HEK293T (cell line): ENCODE results near the gene FNTB.

ENCODE experiments used
- CTCF ChIA-PET: fragments of 350-600 bp; formaldehyde crosslinking; extraction: SDS; loops from one replicate; lab custom pipeline; 2021; ENCODE audit warnings: antibody characterized with exemption, inconsistent platforms; lab: Yijun Ruan, JAX
- POLR2A ChIA-PET: fragments of 350-600 bp; formaldehyde crosslinking; extraction: SDS; loops from one replicate; lab custom pipeline; 2020; ENCODE audit warnings: antibody characterized with exemption, inconsistent platforms; lab: Yijun Ruan, JAX
- DNase-seq: peaks from one replicate; pipeline ENCODE4 v3.0.0; 2012; ENCODE audit warnings: mixed read lengths; ENCODE audit errors: extremely low spot score
- ARNT ChIP-seq: fragments of 450-650 bp; IDR thresholded peaks from 2 replicates; pipeline ENCODE4 v1.6.1; 2017; ENCODE audit warnings: mild to moderate bottlenecking
- BHLHE40 ChIP-seq: fragments of 450-650 bp; IDR thresholded peaks from 2 replicates; pipeline ENCODE4 v1.6.1; 2016; ENCODE audit warnings: mild to moderate bottlenecking, moderate library complexity, borderline replicate concordance
- CTBP1 ChIP-seq: fragments of 450-650 bp; IDR thresholded peaks from 2 replicates; pipeline ENCODE4 v1.6.1; 2016; ENCODE audit warnings: borderline replicate concordance
- ELF4 ChIP-seq: fragments of 450-650 bp; IDR thresholded peaks from 2 replicates; pipeline ENCODE4 v1.6.1; 2017; ENCODE audit warnings: antibody characterized with exemption
- FOXA1 ChIP-seq: fragments of 450-650 bp; IDR thresholded peaks from 2 replicates; pipeline ENCODE4 v1.6.1; 2016; ENCODE audit warnings: mild to moderate bottlenecking
- FOXK2 ChIP-seq: fragments of 450-650 bp; IDR thresholded peaks from 2 replicates; pipeline ENCODE4 v1.6.1; 2016; ENCODE audit warnings: mild to moderate bottlenecking
- FOXM1 ChIP-seq: fragments of 450-650 bp; IDR thresholded peaks from 2 replicates; pipeline ENCODE4 v1.6.1; 2017; ENCODE audit warnings: mild to moderate bottlenecking, borderline replicate concordance
- HDGF ChIP-seq: fragments of 450-650 bp; IDR thresholded peaks from 2 replicates; pipeline ENCODE4 v1.6.1; 2017; ENCODE audit warnings: antibody characterized with exemption, borderline replicate concordance
- L3MBTL2 ChIP-seq: fragments of 450-650 bp; conservative IDR thresholded peaks from 2 replicates; pipeline ENCODE4 v1.6.1; 2016; ENCODE audit warnings: mild to moderate bottlenecking
- LEF1 ChIP-seq: fragments of 450-650 bp; IDR thresholded peaks from 2 replicates; pipeline ENCODE4 v1.6.1; 2017; ENCODE audit warnings: mild to moderate bottlenecking, borderline replicate concordance
- NFRKB ChIP-seq: fragments of 450-650 bp; IDR thresholded peaks from 2 replicates; pipeline ENCODE4 v1.6.1; 2016; ENCODE audit warnings: mild to moderate bottlenecking, moderate library complexity
- PKNOX1 ChIP-seq: fragments of 450-650 bp; IDR thresholded peaks from 2 replicates; pipeline ENCODE4 v1.6.1; 2016
- SP1 ChIP-seq: fragments of 450-650 bp; IDR thresholded peaks from 2 replicates; pipeline ENCODE4 v1.6.1; 2017
- SUZ12 ChIP-seq: fragments of 450-650 bp; IDR thresholded peaks from 2 replicates; pipeline ENCODE4 v1.6.1; 2016; ENCODE audit warnings: mild to moderate bottlenecking
- TARDBP ChIP-seq: fragments of 450-650 bp; IDR thresholded peaks from 2 replicates; pipeline ENCODE4 v1.6.1; 2016
- ZNF384 ChIP-seq: fragments of 450-650 bp; IDR thresholded peaks from 2 replicates; pipeline ENCODE4 v1.6.1; 2016

FNTB gene

DNA sequence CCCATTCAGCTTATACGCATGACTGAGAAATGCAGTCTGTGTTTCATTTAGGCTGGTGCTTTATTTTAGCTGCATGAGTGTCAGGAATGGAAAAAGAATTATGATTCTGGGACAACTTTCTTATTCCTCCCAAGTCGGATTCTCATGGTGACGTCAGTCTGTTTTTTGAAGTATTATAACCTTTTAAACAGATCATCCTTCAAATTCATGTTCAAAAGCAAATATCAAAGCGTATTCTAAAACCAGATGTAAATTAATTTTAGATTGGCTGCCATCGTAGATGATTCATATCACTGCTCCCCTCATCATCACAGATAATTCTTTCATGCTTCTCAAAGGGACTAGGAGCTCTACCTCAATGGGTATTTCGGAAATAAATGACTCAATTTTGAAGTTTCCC lies 15.0 kb downstream of the FNTB start:
- no peak for DNase-seq
- TF ChIP-seq SUZ12 (no peak), SP1 (no peak), NFRKB (no peak), TARDBP (no peak), HDGF (no peak), FOXK2 (no peak), FOXM1 (no peak), FOXA1 (no peak), ARNT (no peak), CTBP1 (no peak), LEF1 (no peak), L3MBTL2 (no peak)
- CTCF ChIA-PET = interaction anchor here (1.9 kb wide), 1 partner anchor 19 kb away, joined by 6 read pairs; no protein-coding TSS in a partner anchor
- POLR2A ChIA-PET = interaction anchor here (0.6 to 1.4 kb wide), 2 partner anchors 9 to 14 kb away, joined by 3 to 9 read pairs; no protein-coding TSS in a partner anchor

GRCh38 chr14:65002586-65003210 lies 16.0 kb downstream of the FNTB start:
- CTCF ChIA-PET = interaction anchor here (2.2 kb wide), 1 partner anchor 17 kb away, joined by 11 read pairs; no protein-coding TSS in a partner anchor
- no peak for DNase-seq
- POLR2A ChIA-PET = no interaction called here

GRCh38 chr14:65003394-65003793 lies 16.7 kb downstream of the FNTB start:
- TF ChIP-seq CTBP1 (no peak), FOXM1 (no peak), SP1 (no peak), LEF1 (no peak), FOXK2 (no peak), PKNOX1 (no peak), ELF4 (no peak), ARNT (no peak), TARDBP (no peak), HDGF (no peak), BHLHE40 (no peak)
- ChIA-PET CTCF (interaction anchor here (2.2 kb wide), 1 partner anchor 16 kb away, joined by 11 read pairs; no protein-coding TSS in a partner anchor), POLR2A (interaction anchor here (3.9 kb wide), 1 partner anchor 17 kb away, joined by 20 read pairs; the partner anchor contains the start of gene FNTB)
- DNase-seq = no peak

More at GRCh38 chr14:65002586-65003210, 16.0 kb downstream of the FNTB start:
- TF ChIP-seq PKNOX1 (no peak), BHLHE40 (no peak), LEF1 (no peak), ZNF384 (no peak), SP1 (no peak), FOXA1 (no peak), CTBP1 (no peak), L3MBTL2 (no peak), ELF4 (no peak), NFRKB (no peak), TARDBP (no peak), HDGF (no peak), ARNT (no peak), FOXM1 (no peak), SUZ12 (no peak), FOXK2 (no peak)

GRCh38 chr14:65006261-65006721 lies 19.6 kb downstream of the FNTB start:
- TF ChIP-seq FOXM1 (no peak), SP1 (no peak), PKNOX1 (no peak), SUZ12 (no peak), NFRKB (no peak), L3MBTL2 (no peak), ARNT (no peak), FOXK2 (no peak)
- no peak for DNase-seq
- ChIA-PET CTCF (interaction anchor here (1.0 to 1.9 kb wide), 3 partner anchors 11 to 20 kb away, joined by 3 to 10 read pairs (median 4); partner anchors contain the start of gene FNTB), POLR2A (interaction anchor here (1.4 to 3.9 kb wide), 2 partner anchors 14 to 20 kb away, joined by 4 to 20 read pairs; partner anchors contain the start of gene FNTB)

GRCh38 chr14:65007202-65007601 lies 20.5 kb downstream of the FNTB start:
- TF ChIP-seq SP1 = no peak
- TF ChIP-seq PKNOX1 = no peak
- DNase-seq = no peak
- ChIA-PET POLR2A (interaction anchor here (1.4 to 3.9 kb wide), 2 partner anchors 13 to 20 kb away, joined by 4 to 20 read pairs; partner anchors contain the start of gene FNTB), CTCF (interaction anchor here (1.0 to 1.9 kb wide), 3 partner anchors 11 to 20 kb away, joined by 3 to 10 read pairs (median 5); partner anchors contain the start of gene FNTB)
